GM12878 (cell line): ENCODE measurements around the gene SLC39A5. TPM values are rescaled to one million over a fixed set of nuclear protein-coding genes. Genes with fewer than 3 reads are reported as not detected.
A peak's percentile ranks its signal among the peaks of the same experiment; 100 is the strongest.

ENCODE experiments used
- ATAC-seq: fragments of 200-7000 bp; cut with Tn5 transposase; 3 replicates; pipeline ENCODE4 v1.9.1; 2020; ENCODE audit warnings: mild to moderate bottlenecking, moderate library complexity
- BruUV-seq: library from RNA; stranded (reverse); fragments of 400-500 nt; replicated peaks from 2 replicates; lab custom pipeline; 2021; lab: Mats Ljungman, UMichigan
- CTCF ChIA-PET: fragments of 300-600 bp; sonication (Branson Sonifier 250); formaldehyde crosslinking; extraction: SDS; loops from one replicate; lab custom pipeline; 2021; ENCODE audit warnings: inconsistent platforms; lab: Yijun Ruan, JAX
- POLR2A ChIA-PET: fragments of 350-600 bp; formaldehyde crosslinking; extraction: SDS; loops from one replicate; lab custom pipeline; 2021; ENCODE audit warnings: inconsistent platforms; lab: Charles Lee
- RAD21 ChIA-PET: fragments of 300-600 bp; sonication (Branson Sonifier 250); formaldehyde crosslinking; loops from one replicate; lab custom pipeline; 2023; ENCODE audit warnings: antibody characterized with exemption; ENCODE audit not compliant: unreplicated experiment; lab: Charles Lee
- SMC1A ChIA-PET: fragments of 300-600 bp; sonication (Branson Sonifier 250); formaldehyde crosslinking; loops from one replicate; lab custom pipeline; 2023; ENCODE audit not compliant: unreplicated experiment, uncharacterized antibody; lab: Charles Lee
- DNase-seq: peaks from one replicate; pipeline ENCODE4 v3.0.0-alpha.2; 2011; ENCODE audit warnings: low read depth, low spot score
- FAIRE-seq: peaks from 3 replicates; lab custom pipeline; 2011; peaks lifted over from hg19 to GRCh38; lab: Jason Lieb, UNC
- H2AFZ ChIP-seq: 2 replicates; pipeline ENCODE4 v1.6.0; 2011; ENCODE audit warnings: low read depth, low read length, control low read depth; ENCODE audit not compliant: control insufficient read depth
- H3K27ac ChIP-seq: 2 replicates; pipeline ENCODE4 v1.5.1; 2011; ENCODE audit warnings: control low read depth; ENCODE audit not compliant: control insufficient read depth, insufficient read depth
- H3K27me3 ChIP-seq, 2 experiments: replicated peaks in 1 of 2; 2 replicates each; pipeline versions ENCODE4 v1.6.0 to v1.6.1; 2011; ENCODE audit warnings: low read length in 1 of 2; ENCODE audit not compliant: control insufficient read depth in 2 of 2, insufficient read depth in 2 of 2
- H3K36me3 ChIP-seq, 2 experiments: 2 replicates each; pipeline ENCODE4 v1.5.1; 2011; ENCODE audit warnings: low read length in 1 of 2; ENCODE audit not compliant: control insufficient read depth in 2 of 2, insufficient read depth in 2 of 2
- H3K4me1 ChIP-seq: 2 replicates; pipeline ENCODE4 v1.6.1; 2011; ENCODE audit warnings: mild to moderate bottlenecking, low read length, moderate library complexity, mixed read lengths; ENCODE audit not compliant: control insufficient read depth, insufficient read depth
- H3K4me2 ChIP-seq: 2 replicates; pipeline ENCODE4 v1.6.0; 2011; ENCODE audit warnings: control low read depth; ENCODE audit not compliant: control insufficient read depth, insufficient read depth
- H3K4me3 ChIP-seq: fragments of 200-600 bp; sonication (generic); 2 replicates; pipeline ENCODE4 v1.5.1; 2016
- H3K79me2 ChIP-seq: 2 replicates; pipeline ENCODE4 v1.6.0; 2011; ENCODE audit warnings: low read length; ENCODE audit not compliant: control insufficient read depth, insufficient read depth
- H3K9ac ChIP-seq: 2 replicates; pipeline ENCODE4 v1.8.0; 2011; ENCODE audit warnings: low read length, control low read depth, mixed read lengths; ENCODE audit not compliant: control insufficient read depth, insufficient read depth
- H3K9me3 ChIP-seq: replicated peaks from 3 replicates; pipeline ENCODE4 v1.5.1; 2011; ENCODE audit warnings: mild to moderate bottlenecking, low read length; ENCODE audit not compliant: control insufficient read depth, insufficient read depth
- H4K20me1 ChIP-seq: 2 replicates; pipeline ENCODE4 v1.6.0; 2011; ENCODE audit not compliant: control insufficient read depth, insufficient read depth
- BRCA1 ChIP-seq: IDR thresholded peaks from 2 replicates; pipeline ENCODE4 v1.6.1; 2011; ENCODE audit warnings: low read depth, low read length, improper control_type of control experiment
- CHD4 ChIP-seq: fragments of 200-600 bp; sonication (generic); IDR thresholded peaks from 2 replicates; pipeline ENCODE4 v1.6.1; 2016; ENCODE audit warnings: mild to moderate bottlenecking
- CREB1 ChIP-seq: IDR thresholded peaks from 2 replicates; pipeline ENCODE4 v1.6.1; 2012; ENCODE audit warnings: low read depth, mild to moderate bottlenecking, inconsistent platforms
- FOXK2 ChIP-seq: fragments of 450-650 bp; IDR thresholded peaks from 2 replicates; pipeline ENCODE4 v1.6.1; 2017; ENCODE audit warnings: mild to moderate bottlenecking, moderate library complexity
- GATAD2B ChIP-seq: fragments of 450-650 bp; conservative IDR thresholded peaks from 2 replicates; pipeline ENCODE4 v1.6.1; 2017; ENCODE audit warnings: low read depth, mild to moderate bottlenecking, moderate library complexity
- HCFC1 ChIP-seq: fragments of 150-350 bp; IDR thresholded peaks from 2 replicates; pipeline ENCODE4 v1.6.1; 2014; ENCODE audit warnings: low read length
- HDAC6 ChIP-seq: fragments of 200-600 bp; sonication (generic); IDR thresholded peaks from one replicate; pipeline ENCODE4 v1.8.0; 2017; ENCODE audit warnings: antibody characterized with exemption; ENCODE audit not compliant: unreplicated experiment
- IRF3 ChIP-seq: fragments of 450-650 bp; IDR thresholded peaks from 2 replicates; pipeline ENCODE4 v1.6.1; 2014; ENCODE audit warnings: mild to moderate bottlenecking
- LARP7 ChIP-seq: fragments of 450-650 bp; IDR thresholded peaks from 2 replicates; pipeline ENCODE4 v1.6.1; 2017; ENCODE audit warnings: mild to moderate bottlenecking
- MYB ChIP-seq: fragments of 150-350 bp; IDR thresholded peaks from 2 replicates; pipeline ENCODE4 v1.6.1; 2014; ENCODE audit warnings: mild to moderate bottlenecking, low read depth, low read length, borderline replicate concordance
- NBN ChIP-seq: fragments of 450-650 bp; IDR thresholded peaks from 2 replicates; pipeline ENCODE4 v1.6.1; 2016
- NR2F1 ChIP-seq: fragments of 450-650 bp; conservative IDR thresholded peaks from 2 replicates; pipeline ENCODE4 v1.6.1; 2017; ENCODE audit warnings: mild to moderate bottlenecking
- PML ChIP-seq: IDR thresholded peaks from 2 replicates; pipeline ENCODE4 v1.6.1; 2012; ENCODE audit warnings: low read length, inconsistent platforms
- RFX5 ChIP-seq: IDR thresholded peaks from 2 replicates; pipeline ENCODE4 v1.6.1; 2011; ENCODE audit warnings: low read depth, low read length, improper control_type of control experiment
- RUNX3 ChIP-seq: IDR thresholded peaks from 2 replicates; pipeline ENCODE4 v1.6.1; 2012; ENCODE audit warnings: low read length, inconsistent platforms
- SIN3A ChIP-seq: IDR thresholded peaks from 2 replicates; pipeline ENCODE4 v1.6.1; 2012; ENCODE audit warnings: low read depth, low read length, improper control_type of control experiment
- SIX5 ChIP-seq: IDR thresholded peaks from 2 replicates; pipeline ENCODE4 v1.6.1; 2011; ENCODE audit warnings: mild to moderate bottlenecking, low read depth, low read length, moderate library complexity; ENCODE audit not compliant: severe bottlenecking
- SMARCA5 ChIP-seq: fragments of 450-650 bp; IDR thresholded peaks from 2 replicates; pipeline ENCODE4 v1.6.1; 2017; ENCODE audit warnings: mild to moderate bottlenecking
- SRF ChIP-seq, 2 experiments: IDR thresholded peaks; 2 replicates each; pipeline ENCODE4 v1.6.1; 2011; ENCODE audit warnings: low read depth in 2 of 2, low read length in 2 of 2, mild to moderate bottlenecking in 1 of 2, moderate library complexity in 1 of 2
- STAT1 ChIP-seq: fragments of 450-650 bp; conservative IDR thresholded peaks from 2 replicates; pipeline ENCODE4 v1.6.1; 2014; ENCODE audit warnings: antibody characterized with exemption, mild to moderate bottlenecking
- STAT3 ChIP-seq: IDR thresholded peaks from 2 replicates; pipeline ENCODE4 v1.6.1; 2011; ENCODE audit warnings: low read depth, low read length, improper control_type of control experiment
- SUPT20H ChIP-seq: IDR thresholded peaks from 2 replicates; pipeline ENCODE4 v1.6.1; 2011; ENCODE audit warnings: low read depth, mild to moderate bottlenecking, low read length, moderate library complexity, borderline replicate concordance; ENCODE audit not compliant: control insufficient read depth
- TAF1 ChIP-seq: IDR thresholded peaks from 2 replicates; pipeline ENCODE4 v1.6.1; 2011; ENCODE audit warnings: mild to moderate bottlenecking, low read depth, low read length, borderline replicate concordance
- TCF12 ChIP-seq: IDR thresholded peaks from 2 replicates; pipeline ENCODE4 v1.6.1; 2011; ENCODE audit warnings: low read depth, mild to moderate bottlenecking, low read length
- TCF3 ChIP-seq: IDR thresholded peaks from 2 replicates; pipeline ENCODE4 v1.6.1; 2012; ENCODE audit warnings: low read depth, mild to moderate bottlenecking, low read length, borderline replicate concordance; ENCODE audit not compliant: insufficient read depth
- YY1 ChIP-seq: IDR thresholded peaks from 2 replicates; pipeline ENCODE4 v1.6.1; 2011; ENCODE audit warnings: low read depth, mild to moderate bottlenecking, low read length
- ZNF217 ChIP-seq: fragments of 450-650 bp; IDR thresholded peaks from 2 replicates; pipeline ENCODE4 v1.6.1; 2017; ENCODE audit warnings: antibody characterized with exemption, mild to moderate bottlenecking
- whole genome bisulfite sequencing: methylation state at CpG from one replicate; pipeline ENCODE4 v1.1.6; 2016; ENCODE audit warnings: low lambda C conversion rate; ENCODE audit not compliant: insufficient replicate concordance, insufficient coverage; ENCODE audit errors: missing lambda C conversion rate; 5-methylcytosine and 5-hydroxymethylcytosine counted together
- in situ Hi-C: fragments of 300-500 bp; cut with MboI; formaldehyde crosslinking; loops from 9 replicates; pipeline ENCODE4 v1.14.3; 2018; ENCODE audit warnings: mixed read lengths
- intact Hi-C: fragments of 100-400 bp; cut with micrococcal nuclease; formaldehyde crosslinking; loops from one replicate; pipeline ENCODE4 v1.14.2; 2022; ENCODE audit not compliant: unreplicated experiment
- polyA plus RNA-seq, 11 experiments: library from polyadenylated mRNA; depleted of rRNA in 4 of 11; unstranded in 6 of 11; stranded (reverse) in 5 of 11; fragments of >200 nt; fragmentation: Nextera tagmentation in 4 of 11; fragmentation: Illumina TruSeq in 1 of 11; extraction: Ambion mirVana in 4 of 11; extraction: Trizol in 1 of 11; gene quantifications; 1 replicate in 1 of 11; 2 replicates in 10 of 11; pipeline versions ENCODE4 v1.2.1 to v1.2.3, GENCODE V29; 2011 to 2016; ENCODE audit warnings: inconsistent platforms in 2 of 11, missing spikeins in 2 of 11, low read depth in 1 of 11
- total RNA-seq, 4 experiments: library from RNA; depleted of rRNA in 3 of 4; stranded (reverse); fragments of >200 nt in 3 of 4; fragmentation: Illumina TruSeq in 1 of 4; extraction: Trizol in 1 of 4; gene quantifications; 2 replicates each; pipeline versions ENCODE4 v1.2.1 to v1.2.3, GENCODE V29; 2013 to 2021

The SLC39A5 gene
- total and polyA plus RNA-seq, 10 of the 15 experiments (the other 5 are each of a cell fraction or from before 2014, with no cell fraction given) = 0.15 to 0.56 (median 0.15) TPM; not detected in 7

GRCh38 chr12:56224102-56224701, 5.6 kb upstream of the SLC39A5 start, which contains the start of gene NABP2:
Gene NABP2, plus strand, starts transcription at chr12:56224342. Its CDS starts 515 bp downstream, at chr12:56224857.
- 1% methylated on average over 41 of the region's 41 CpGs for WGBS
- BruUV-seq = no TSS peak
- Histone ChIP-seq H3K27ac (peak within 1 kb of the TSS; percentile 65), H3K36me3 (peaks cover 0 to 2% of the 10 kb centered on the region in 2 experiments; a peak in 1 of 4 replicates), H3K9ac (peak within 1 kb of the TSS; percentile 97), H3K27me3 (no peaks in the 10 kb centered on the region), H3K4me1 (0 out of 2 replicates have a peak, but pooled peaks cover 3% of the 10 kb centered on the region), H3K9me3 (no peaks in the 10 kb centered on the region; the same call in 2 of the 3 replicates), H3K4me2 (peak within 1 kb of the TSS; percentile 97), H4K20me1 (no peaks in the 10 kb centered on the region), H3K4me3 (peak within 1 kb of the TSS; percentile 97), H3K79me2 (peaks cover 30% of the 10 kb centered on the region), H2AFZ (peak within 1 kb of the TSS; percentile 96)
- CTCF ChIA-PET = interaction anchor here (1.0 to 4.2 kb wide), 4 partner anchors 17 to 106 kb away, joined by 3 to 107 read pairs (median 61); partner anchors contain the start of genes SMARCC2 and ZC3H10
- intact Hi-C loops = loop anchor here (1.0 to 2.0 kb wide), 4 partner anchors 17 to 105 kb away; no protein-coding TSS in a partner anchor
- POLR2A ChIA-PET = interaction anchor here (3.9 to 4.0 kb wide), 2 partner anchors 33 to 106 kb away, joined by 41 to 68 read pairs; partner anchors contain the start of genes RPL41, SMARCC2 and ZC3H10
- in situ Hi-C loops = no loop called here
- ATAC-seq = peak; percentile 90
- peak; percentile 97 for FAIRE-seq
- SMC1A ChIA-PET = interaction anchor here (3.1 kb wide), 1 partner anchor 30 kb away, joined by 9 read pairs; no protein-coding TSS in a partner anchor
- RAD21 ChIA-PET = interaction anchor here (0.7 kb wide), 1 partner anchor 18 kb away, joined by 3 read pairs; no protein-coding TSS in a partner anchor
- DNase-seq = peak; percentile 89
- TF ChIP-seq HDAC6 (no peak), RFX5 (peak; percentile 86), SIX5 (peak; percentile 11), GATAD2B (peak; percentile 65; the same call in 1 of the 2 replicates), NBN (peak; percentile 79), CHD4 (no peak), NR2F1 (peak; percentile 44; the same call in 1 of the 2 replicates), YY1 (peak; percentile 80), TCF12 (0 out of 2 replicates have a peak, but pooled peaks have one; percentile 1), ZNF217 (no peak), BRCA1 (no peak), CREB1 (peak; percentile 73), FOXK2 (no peak), RUNX3 (0 out of 2 replicates have a peak, but pooled peaks have one; percentile 4), MYB (no peak), SMARCA5 (peak; percentile 82; the same call in 1 of the 2 replicates), IRF3 (peak; percentile 79), SRF (IDR thresholded peaks at IDR 0.05; ENCODE audit: low read depth in 2 of 2, low read length in 2 of 2) (0 out of 4 replicates have a peak, but pooled peaks of 1 of the 2 experiments have one; percentile 4), STAT3 (no peak), SUPT20H (no peak), SIN3A (peak; percentile 81; the same call in 1 of the 2 replicates), PML (peak; percentile 69; the same call in 1 of the 2 replicates), STAT1 (no peak), LARP7 (no peak), TCF3 (no peak), TAF1 (0 out of 2 replicates have a peak, but pooled peaks have one; percentile 46), HCFC1 (peak; percentile 59)
